Muscle of leg (tissue), 11 donors: ENCODE measurements around the gene GLYR1. TPM values are rescaled to one million over a fixed set of nuclear protein-coding genes. Genes with fewer than 3 reads are reported as not detected.
"Not testable (repeated sequence)": the region's sequence is repeated elsewhere in the genome, so short reads cannot be mapped to it uniquely, and the experiment has no call there.

Experiments used
- DNase-seq: peaks from one replicate; pipeline ENCODE4 v3.0.0; 2013
- H3K27ac ChIP-seq: one replicate; pipeline ENCODE4 v1.5.1; 2013; ENCODE audit warnings: mild to moderate bottlenecking, low read length, control low read depth
- H3K27me3 ChIP-seq: one replicate; pipeline ENCODE4 v1.6.1; 2013; ENCODE audit warnings: low read length; ENCODE audit not compliant: control insufficient read depth, insufficient read depth
- H3K36me3 ChIP-seq: one replicate; pipeline ENCODE4 v1.6.1; 2013; ENCODE audit warnings: low read length; ENCODE audit not compliant: control insufficient read depth, insufficient read depth
- H3K4me1 ChIP-seq: one replicate; pipeline ENCODE4 v1.6.1; 2013; ENCODE audit warnings: low read length; ENCODE audit not compliant: control insufficient read depth, insufficient read depth
- H3K4me3 ChIP-seq: one replicate; pipeline ENCODE4 v1.5.1; 2013; ENCODE audit warnings: low read length, control low read depth
- H3K9me3 ChIP-seq: replicated peaks from 2 replicates; pipeline ENCODE4 v1.6.1; 2013; ENCODE audit warnings: low read depth, low read length; ENCODE audit not compliant: control insufficient read depth
- WGBS: methylation state at CpG from one replicate; pipeline ENCODE4 v1.1.5; 2013; ENCODE audit warnings: missing lambda C conversion rate; ENCODE audit not compliant: insufficient coverage; 5-methylcytosine and 5-hydroxymethylcytosine counted together
- polyA plus RNA-seq, 8 donors: library from polyadenylated mRNA; unstranded; fragments of 120-200 nt; gene quantifications; one replicate each; pipeline versions ENCODE4 v1.2.1 to v1.2.3, GENCODE V29; 2013; ENCODE audit warnings: inconsistent platforms in 1 of 8, low replicate concordance in 1 of 8; ENCODE audit not compliant: insufficient read length in 8 of 8, insufficient read depth in 1 of 8
- total RNA-seq: library from RNA; stranded (reverse); fragments of 120-200 nt; gene quantifications from one replicate; pipeline ENCODE4 v1.2.4, GENCODE V29; 2013

Gene GLYR1
- total and polyA plus RNA-seq, 9 donors, result 29.8 to 57.1 (median 51.4) TPM

GRCh38 chr16:4792951-4793513 is 54.1 kb downstream of the GLYR1 start:
- WGBS, result 74% methylated on average over 8 of the region's 13 CpGs
- Histone ChIP-seq H3K4me1 (no peaks in the 10 kb centered on the region), H3K9me3 (no peaks in the 10 kb centered on the region), H3K27me3 (no peaks in the 10 kb centered on the region), H3K4me3 (no peak overlapping the region), H3K27ac (no peak overlapping the region), H3K36me3 (peaks cover 5% of the 10 kb centered on the region)
- no peak for DNase-seq

GRCh38 chr16:4790871-4791270 is 56.2 kb downstream of the GLYR1 start:
- no peak for DNase-seq
- Histone ChIP-seq H3K9me3 (no peaks in the 10 kb centered on the region), H3K27ac (no peak overlapping the region), H3K4me3 (no peak overlapping the region), H3K36me3 (peaks cover 1% of the 10 kb centered on the region), H3K27me3 (no peaks in the 10 kb centered on the region), H3K4me1 (no peaks in the 10 kb centered on the region)
- WGBS, result 65% methylated on average over 9 of the region's 10 CpGs

- no peaks in the 10 kb centered on the region for H3K9me3 ChIP-seq
- no peak overlapping the region for H3K4me3 ChIP-seq
- no peaks in the 10 kb centered on the region for H3K36me3 ChIP-seq
- H3K27ac ChIP-seq, result no peak overlapping the region
- H3K27me3 ChIP-seq, result no peaks in the 10 kb centered on the region
- no peaks in the 10 kb centered on the region for H3K4me1 ChIP-seq
- no peak for DNase-seq
- 83% methylated on average over 4 of the region's 10 CpGs for WGBS
These were observed 56.8 kb downstream of the GLYR1 start for GRCh38 chr16:4790261-4790660.

GRCh38 chr16:4788910-4789309 is 58.2 kb downstream of the GLYR1 start:
- no peaks in the 10 kb centered on the region for H3K9me3 ChIP-seq
- no CpG with 5 or more reads among the region's 7 CpGs for WGBS
- DNase-seq, result no peak
- no peaks in the 10 kb centered on the region for H3K4me1 ChIP-seq
- H3K36me3 ChIP-seq, result no peaks in the 10 kb centered on the region
- no peaks in the 10 kb centered on the region for H3K27me3 ChIP-seq
- H3K4me3 ChIP-seq, result no peak overlapping the region
- H3K27ac ChIP-seq, result no peak overlapping the region

GRCh38 chr16:4788489-4788889 is 58.6 kb downstream of the GLYR1 start:
- no peaks in the 10 kb centered on the region for H3K4me1 ChIP-seq
- no peaks in the 10 kb centered on the region for H3K27me3 ChIP-seq
- no peak for DNase-seq
- 33% methylated on average over 6 of the region's 9 CpGs for WGBS
- no peak overlapping the region for H3K27ac ChIP-seq
- H3K36me3 ChIP-seq, result no peaks in the 10 kb centered on the region
- H3K4me3 ChIP-seq, result no peak overlapping the region
- no peaks in the 10 kb centered on the region for H3K9me3 ChIP-seq

- no peaks in the 10 kb centered on the region for H3K9me3 ChIP-seq
- H3K27me3 ChIP-seq, result no peaks in the 10 kb centered on the region
- no peak for DNase-seq
- no peaks in the 10 kb centered on the region for H3K36me3 ChIP-seq
- H3K4me1 ChIP-seq, result no peaks in the 10 kb centered on the region
- H3K4me3 ChIP-seq, result no peak within 1 kb of the TSS
- H3K27ac ChIP-seq, result no peak within 1 kb of the TSS
- 55% methylated on average over 10 of the region's 14 CpGs for WGBS
These were observed 59.2 kb downstream of the GLYR1 start, which contains the start of gene SEPTIN12 for GRCh38 chr16:4787627-4788482. SEPTIN12 (minus strand) TSS chr16:4788345; CDS start chr16:4787645, 700 bp downstream.

GRCh38 chr16:4787068-4787467 is 60.0 kb downstream of the GLYR1 start:
- no peak for DNase-seq
- no peaks in the 10 kb centered on the region for H3K27me3 ChIP-seq
- H3K4me3 ChIP-seq, result no peak overlapping the region
- WGBS, result 95% methylated on average over 4 of the region's 8 CpGs
- H3K9me3 ChIP-seq, result no peaks in the 10 kb centered on the region
- H3K36me3 ChIP-seq, result no peaks in the 10 kb centered on the region
- no peak overlapping the region for H3K27ac ChIP-seq
- H3K4me1 ChIP-seq, result no peaks in the 10 kb centered on the region

GRCh38 chr16:4785758-4786433 is 61.2 kb downstream of the GLYR1 start:
- no peaks in the 10 kb centered on the region for H3K4me1 ChIP-seq
- no peaks in the 10 kb centered on the region for H3K36me3 ChIP-seq
- H3K4me3 ChIP-seq, result no peak overlapping the region
- no peak for DNase-seq
- H3K27me3 ChIP-seq, result no peaks in the 10 kb centered on the region
- WGBS, result 96% methylated on average over 6 of the region's 23 CpGs
- no peak overlapping the region for H3K27ac ChIP-seq
- H3K9me3 ChIP-seq, result no peaks in the 10 kb centered on the region

GRCh38 chr16:4784444-4784987 is 62.6 kb downstream of the GLYR1 start:
- H3K9me3 ChIP-seq, H3K36me3 ChIP-seq, H3K27ac ChIP-seq, H3K4me3 ChIP-seq, DNase-seq, H3K27me3 ChIP-seq, H3K4me1 ChIP-seq: not testable (repeated sequence)
- WGBS, result 92% methylated on average over 6 of the region's 14 CpGs

- H3K36me3 ChIP-seq, result no peaks in the 10 kb centered on the region
- no peaks in the 10 kb centered on the region for H3K27me3 ChIP-seq
- 66% methylated on average over 10 of the region's 16 CpGs for WGBS
- no peak overlapping the region for H3K27ac ChIP-seq
- H3K9me3 ChIP-seq, result no peaks in the 10 kb centered on the region
- no peaks in the 10 kb centered on the region for H3K4me1 ChIP-seq
- no peak overlapping the region for H3K4me3 ChIP-seq
- DNase-seq, result no peak
These were observed 63.1 kb downstream of the GLYR1 start for GRCh38 chr16:4783951-4784336.
